Lung (tissue), 12 donors: ENCODE measurements around the gene TOMM70. TPM values are rescaled to one million over a fixed set of nuclear protein-coding genes. Genes with fewer than 3 reads are reported as not detected.
"Not testable (repeated sequence)": the region's sequence is repeated elsewhere in the genome, so short reads cannot be mapped to it uniquely, and the experiment has no call there.

Source experiments
- ATAC-seq: fragments of 200-7000 bp; cut with Tn5 transposase; one replicate; pipeline ENCODE4 v1.9.1; 2020; ENCODE audit warnings: moderate number of reproducible peaks; ENCODE audit not compliant: insufficient read depth, low FRiP score
- DNase-seq, 3 donors: peaks; one replicate each; pipeline ENCODE4 v3.0.0-alpha.2; 2013 to 2017
- H3K27ac ChIP-seq, 2 donors: one replicate each; pipeline ENCODE4 v1.5.1; 2013; ENCODE audit warnings: mild to moderate bottlenecking in 2 of 2, moderate library complexity in 2 of 2, control low read depth in 1 of 2, inconsistent platforms in 1 of 2, low read depth in 1 of 2, low read length in 1 of 2
- H3K27me3 ChIP-seq, 3 donors: one replicate each; pipeline ENCODE4 v1.5.1; 2013; ENCODE audit warnings: low read length in 2 of 3; ENCODE audit not compliant: control insufficient read depth in 3 of 3, insufficient read depth in 3 of 3
- H3K36me3 ChIP-seq, 4 donors: one replicate each; pipeline ENCODE4 v1.5.1; 2013; ENCODE audit warnings: low read length in 4 of 4, mild to moderate bottlenecking in 1 of 4, moderate library complexity in 1 of 4; ENCODE audit not compliant: control insufficient read depth in 4 of 4, insufficient read depth in 4 of 4
- H3K4me1 ChIP-seq, 5 donors: one replicate each; pipeline ENCODE4 v1.5.1; 2013; ENCODE audit warnings: low read length in 5 of 5, mild to moderate bottlenecking in 2 of 5, moderate library complexity in 1 of 5; ENCODE audit not compliant: control insufficient read depth in 5 of 5, insufficient read depth in 5 of 5
- H3K4me3 ChIP-seq: one replicate; pipeline ENCODE4 v1.5.1; 2013; ENCODE audit warnings: mild to moderate bottlenecking, control low read depth, moderate library complexity
- H3K9ac ChIP-seq, 2 donors: one replicate each; pipeline ENCODE4 v1.5.1; 2013; ENCODE audit warnings: low read length in 2 of 2, control low read depth in 1 of 2; ENCODE audit not compliant: insufficient read depth in 1 of 2
- H3K9me3 ChIP-seq, 4 donors: one replicate each; pipeline ENCODE4 v1.5.1; 2013; ENCODE audit warnings: low read length in 3 of 4, mild to moderate bottlenecking in 1 of 4, moderate library complexity in 1 of 4; ENCODE audit not compliant: control insufficient read depth in 4 of 4, insufficient read depth in 3 of 4
- WGBS, 2 donors: extraction: QIAGEN DNeasy Blood & Tissue Kit; methylation state at CpG; one replicate each; pipeline ENCODE4 v1.1.7; 2013; 5-methylcytosine and 5-hydroxymethylcytosine counted together
- polyA plus RNA-seq, 2 donors: library from polyadenylated mRNA; stranded (reverse); fragments of 200-250 nt; gene quantifications; one replicate each; pipeline ENCODE4 v1.2.1, GENCODE V29; 2013
- total RNA-seq, 2 donors: library from RNA; depleted of rRNA in 1 of 2; stranded (reverse); fragments of >200 nt in 1 of 2; gene quantifications; one replicate each; pipeline ENCODE4 v1.2.1, GENCODE V29; 2014 to 2021
- TF ChIP-seq, protein P1 (sequence below): IDR thresholded peaks from 2 replicates; pipeline ENCODE4 v1.5.1; 2012; ENCODE audit warnings: mild to moderate bottlenecking; ENCODE audit errors: control extremely low read depth, extremely low read depth
- donor health status: control.
- donor health status: control.
- donor health status: Bipolar disorder and iron deficiency.
- donor health status: healthy.
- donor health status: DM: yes; HTN: yes; CAD: no.

Gene TOMM70
- total and polyA plus RNA-seq, 4 donors, result 15.9 to 56.9 (median 22.7) TPM

DNA sequence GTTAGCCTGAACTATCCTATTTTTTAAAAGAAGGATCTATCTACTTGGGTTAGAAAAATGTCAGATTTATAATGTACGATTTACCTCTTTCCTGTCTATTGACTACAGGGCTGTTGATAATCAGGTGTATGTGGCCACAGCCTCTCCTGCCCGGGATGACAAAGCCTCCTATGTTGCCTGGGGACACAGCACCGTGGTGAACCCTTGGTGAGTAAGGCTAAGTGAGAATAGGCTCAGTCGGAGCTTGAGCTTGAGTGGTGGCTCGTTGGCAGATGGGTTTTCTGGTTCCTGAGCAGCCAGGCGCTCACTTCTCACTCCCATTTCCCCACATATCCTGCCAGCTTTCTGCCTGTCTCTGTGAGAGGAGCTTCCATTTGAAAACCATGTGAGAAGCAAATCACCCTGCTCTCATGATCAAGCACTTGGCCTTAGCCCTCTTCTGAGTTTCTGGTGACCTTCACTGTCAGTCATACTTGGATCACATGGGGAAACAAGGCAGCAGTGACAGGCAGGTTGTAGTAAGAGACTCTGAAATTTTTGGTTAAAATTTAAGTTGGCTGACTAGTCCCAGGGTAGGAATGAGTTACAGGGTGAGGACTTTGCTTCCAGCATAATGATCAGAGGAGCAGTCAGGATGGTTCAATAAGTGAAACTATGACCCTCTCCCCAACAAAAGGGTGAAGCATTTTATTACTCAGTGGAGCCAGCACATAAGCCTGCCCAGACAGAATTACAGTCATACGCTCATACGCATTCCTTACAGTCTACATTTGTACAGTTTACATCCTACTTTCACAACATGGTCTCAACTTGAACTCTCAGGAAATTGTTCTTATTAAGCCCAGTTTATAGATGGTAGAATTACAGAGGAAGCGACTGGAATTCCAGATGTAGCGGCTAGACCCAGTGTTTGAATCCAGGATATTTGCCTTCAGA is 48.3 kb downstream of the TOMM70 start:
- ATAC-seq (no peak), DNase-seq (no peak)
- Histone ChIP-seq H3K9me3 (peaks cover 0 to 4% (median 0%) of the 10 kb centered on the region in 4 donors), H3K27me3 (no peaks in the 10 kb centered on the region), H3K27ac (no peak overlapping the region), H3K9ac (no peak overlapping the region), H3K4me1 (no peaks in the 10 kb centered on the region), H3K4me3 (no peak overlapping the region), H3K36me3 (peaks cover 26 to 45% (median 36%) of the 10 kb centered on the region in 4 donors)
- TF ChIP-seq, protein P1, sequence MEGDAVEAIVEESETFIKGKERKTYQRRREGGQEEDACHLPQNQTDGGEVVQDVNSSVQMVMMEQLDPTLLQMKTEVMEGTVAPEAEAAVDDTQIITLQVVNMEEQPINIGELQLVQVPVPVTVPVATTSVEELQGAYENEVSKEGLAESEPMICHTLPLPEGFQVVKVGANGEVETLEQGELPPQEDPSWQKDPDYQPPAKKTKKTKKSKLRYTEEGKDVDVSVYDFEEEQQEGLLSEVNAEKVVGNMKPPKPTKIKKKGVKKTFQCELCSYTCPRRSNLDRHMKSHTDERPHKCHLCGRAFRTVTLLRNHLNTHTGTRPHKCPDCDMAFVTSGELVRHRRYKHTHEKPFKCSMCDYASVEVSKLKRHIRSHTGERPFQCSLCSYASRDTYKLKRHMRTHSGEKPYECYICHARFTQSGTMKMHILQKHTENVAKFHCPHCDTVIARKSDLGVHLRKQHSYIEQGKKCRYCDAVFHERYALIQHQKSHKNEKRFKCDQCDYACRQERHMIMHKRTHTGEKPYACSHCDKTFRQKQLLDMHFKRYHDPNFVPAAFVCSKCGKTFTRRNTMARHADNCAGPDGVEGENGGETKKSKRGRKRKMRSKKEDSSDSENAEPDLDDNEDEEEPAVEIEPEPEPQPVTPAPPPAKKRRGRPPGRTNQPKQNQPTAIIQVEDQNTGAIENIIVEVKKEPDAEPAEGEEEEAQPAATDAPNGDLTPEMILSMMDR, result no peak
- whole genome bisulfite sequencing, 2 donors, result 95 to 96% methylated on average over 10 of the region's 10 CpGs

DNA sequence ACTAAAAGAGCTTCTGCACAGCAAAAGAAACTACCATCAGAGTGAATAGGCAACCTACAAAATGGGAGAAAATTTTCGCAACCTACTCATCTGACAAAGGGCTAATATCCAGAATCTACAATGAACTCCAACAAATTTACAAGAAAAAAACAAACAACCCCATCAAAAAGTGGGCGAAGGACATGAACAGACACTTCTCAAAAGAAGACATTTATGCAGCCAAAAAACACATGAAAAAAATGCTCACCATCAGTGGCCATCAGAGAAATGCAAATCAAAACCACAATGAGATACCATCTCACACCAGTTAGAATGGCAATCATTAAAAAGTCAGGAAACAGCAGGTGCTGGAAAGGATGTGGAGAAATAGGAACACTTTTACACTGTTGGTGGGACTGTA is 49.1 kb downstream of the TOMM70 start:
- not testable (repeated sequence) for H3K4me3 ChIP-seq, H3K27me3 ChIP-seq, H3K9me3 ChIP-seq, H3K27ac ChIP-seq, H3K9ac ChIP-seq, ATAC-seq, H3K4me1 ChIP-seq, DNase-seq
- WGBS, 2 donors, result 80 to 86% methylated on average over 1 to 2 of the region's 2 CpGs
- peaks cover 26 to 50% (median 37%) of the 10 kb centered on the region in 4 donors for H3K36me3 ChIP-seq

DNA sequence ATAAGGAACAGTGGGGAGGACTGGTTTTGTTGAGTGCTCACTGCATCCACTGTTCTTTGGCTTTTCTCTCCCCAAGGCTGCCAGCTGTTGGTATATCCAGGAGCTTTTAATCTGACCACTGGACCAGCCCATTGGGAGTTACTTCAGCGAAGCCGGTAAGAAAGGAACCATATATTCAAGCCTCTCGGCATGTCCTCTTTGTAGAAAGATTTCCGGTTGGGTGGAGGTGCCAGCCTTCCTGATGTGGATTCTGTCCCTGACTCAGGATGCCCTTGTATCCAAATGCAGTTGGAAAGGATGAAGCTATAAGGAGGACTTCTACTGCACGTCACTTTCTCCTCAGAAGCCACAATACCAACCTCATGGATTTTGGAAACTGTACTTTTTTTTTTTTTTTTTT is 52.2 kb downstream of the TOMM70 start:
- peaks cover 0 to 6% (median 0%) of the 10 kb centered on the region in 4 donors for H3K9me3 ChIP-seq
- H3K27me3 ChIP-seq, result no peaks in the 10 kb centered on the region
- no peak overlapping the region for H3K9ac ChIP-seq
- no peak for ATAC-seq
- peaks cover 21 to 42% (median 31%) of the 10 kb centered on the region in 4 donors for H3K36me3 ChIP-seq
- H3K27ac ChIP-seq, result no peak overlapping the region
- 92 to 96% methylated on average over 5 of the region's 5 CpGs for WGBS, 2 donors
- no peak overlapping the region for H3K4me3 ChIP-seq
- TF ChIP-seq, protein P1, result no peak
- no peak for DNase-seq
- no peaks in the 10 kb centered on the region for H3K4me1 ChIP-seq

DNA sequence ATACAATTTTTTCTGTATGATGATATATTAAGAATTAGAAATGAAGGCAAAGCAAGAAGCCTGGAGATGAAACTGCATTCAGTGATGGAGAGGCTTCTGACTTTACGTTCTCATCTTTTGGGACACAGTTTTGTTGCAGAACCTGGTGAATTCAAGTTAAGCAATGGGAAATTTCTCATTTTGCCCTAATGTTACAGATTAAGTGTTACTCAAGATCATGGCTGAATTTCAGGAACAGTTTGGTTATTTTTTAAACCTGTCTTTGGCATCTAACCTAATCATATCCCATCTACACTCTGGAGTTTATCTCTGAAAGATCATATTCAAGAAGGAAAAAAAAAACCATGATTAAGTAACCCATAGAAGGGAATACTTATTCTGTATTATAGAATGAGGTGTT is 60.4 kb downstream of the TOMM70 start:
- H3K36me3 ChIP-seq, result peaks cover 9 to 17% (median 14%) of the 10 kb centered on the region in 4 donors
- TF ChIP-seq, protein P1, result no peak
- 57 to 95% methylated on average over 1 of the region's 1 CpG for WGBS, 2 donors

More for the DNA sequence above, 60.4 kb downstream of the TOMM70 start:
- no peak for DNase-seq
- Histone ChIP-seq H3K27ac (no peak overlapping the region), H3K9ac (no peak overlapping the region), H3K4me1 (peaks cover 0 to 2% (median 0%) of the 10 kb centered on the region in 5 donors), H3K27me3 (no peaks in the 10 kb centered on the region), H3K9me3 (no peaks in the 10 kb centered on the region), H3K4me3 (no peak overlapping the region)
- no peak for ATAC-seq
